HG02970 (cell line): ENCODE data around the gene LLPH.

Source experiments
- ATAC-seq: cut with Tn5 transposase; IDR thresholded peaks from one replicate; pipeline ENCODE4 v1.9.1; 2021; ENCODE audit warnings: mild to moderate bottlenecking, moderate library complexity, moderate number of reproducible peaks; ENCODE audit not compliant: unreplicated experiment, low FRiP score

Gene LLPH

DNA sequence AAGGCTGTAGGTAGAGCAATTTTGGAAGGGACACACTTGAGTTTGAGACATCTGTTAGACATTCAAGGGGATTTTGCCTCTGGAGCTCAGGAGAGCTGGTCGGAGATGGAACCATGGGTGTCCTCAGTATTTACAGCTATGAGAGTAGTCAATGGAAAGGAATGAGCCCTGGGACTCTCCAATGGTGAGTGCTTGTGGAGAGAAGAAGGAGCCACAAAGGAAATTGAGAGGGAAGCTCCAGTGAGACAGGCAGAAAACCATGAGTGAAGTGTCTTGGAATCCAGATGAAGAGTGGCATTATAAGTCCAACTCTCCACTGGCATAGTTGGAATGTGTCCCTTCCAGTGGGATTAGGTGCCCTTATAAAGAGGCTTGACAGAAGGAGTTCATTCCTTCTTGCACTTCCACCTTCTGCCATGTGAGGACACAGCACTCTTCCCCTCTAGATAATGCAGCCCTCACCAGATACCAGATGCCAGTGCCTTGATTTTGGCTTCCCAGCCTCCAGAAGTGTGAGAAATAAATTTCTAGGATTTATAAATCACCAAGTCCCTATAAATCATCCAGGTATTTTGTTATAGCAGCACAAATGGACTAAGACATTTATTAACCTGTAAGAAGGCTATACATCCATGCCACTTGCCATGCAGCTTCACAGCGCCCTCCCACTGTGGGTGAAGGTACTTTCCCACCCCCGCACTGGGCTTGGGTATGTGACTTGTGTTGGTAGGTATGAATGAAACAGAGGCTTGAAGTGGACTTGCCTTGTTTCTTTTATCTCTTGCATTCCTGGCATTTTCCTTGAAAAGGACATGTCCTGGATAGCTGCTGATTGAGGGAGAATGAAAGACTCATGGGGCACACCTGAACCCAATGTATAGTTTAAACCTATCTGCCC lies 27.3 kb downstream of the LLPH start:
- no peak for ATAC-seq

DNA sequence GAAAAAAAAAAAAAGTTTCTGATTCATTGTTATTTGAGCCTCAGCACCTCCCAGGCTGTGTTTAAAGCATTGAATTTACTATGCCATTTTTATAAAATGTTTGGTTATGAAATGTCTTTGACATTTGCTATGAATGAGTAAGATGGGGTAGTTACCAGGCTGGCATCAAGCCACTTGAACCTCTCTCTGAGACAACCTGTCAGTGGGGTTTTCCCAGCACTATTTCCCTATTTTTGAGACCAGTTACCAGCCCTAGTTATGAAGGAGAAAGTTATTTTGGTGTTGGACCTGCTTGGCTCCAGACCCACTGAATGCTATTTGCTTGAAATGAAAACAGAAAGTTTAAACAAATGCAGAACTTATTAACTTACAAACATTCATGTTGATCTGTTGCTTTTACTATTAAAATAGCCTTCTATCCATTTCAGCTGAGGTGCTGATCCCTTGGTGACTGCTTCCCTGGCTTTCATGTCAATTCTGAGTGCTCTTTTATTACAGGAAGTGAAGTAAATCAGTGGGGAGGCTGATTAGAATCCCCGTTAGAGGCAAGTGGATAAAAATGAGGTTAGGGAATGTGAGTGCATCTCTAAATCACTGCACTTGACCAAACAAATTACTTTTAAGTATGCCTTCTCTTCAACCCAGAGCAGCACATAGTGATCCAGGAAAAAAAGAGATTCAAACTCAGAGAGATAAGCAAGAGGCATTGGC lies 37.8 kb downstream of the LLPH start:
- ATAC-seq: no peak

DNA sequence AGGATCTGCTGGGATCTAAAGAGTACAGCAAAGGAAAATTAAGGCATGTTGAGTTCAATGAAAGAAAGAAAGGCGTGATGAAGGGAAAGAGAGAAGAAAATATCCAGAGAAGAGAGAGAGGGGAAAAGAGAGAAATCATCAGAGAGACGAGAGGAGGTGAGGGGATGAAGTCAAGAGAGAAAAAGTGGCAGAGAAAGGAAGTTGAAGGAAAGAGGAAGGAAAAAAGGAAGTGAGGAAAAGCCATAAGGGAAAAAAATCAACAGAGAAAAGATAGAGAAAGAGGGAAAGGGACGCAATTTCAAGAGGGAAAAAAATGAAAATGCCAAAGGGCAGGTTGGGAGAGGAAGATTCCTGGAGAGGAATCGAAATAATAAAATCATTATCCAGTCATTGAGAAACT lies 40.4 kb downstream of the LLPH start:
- no peak for ATAC-seq

DNA sequence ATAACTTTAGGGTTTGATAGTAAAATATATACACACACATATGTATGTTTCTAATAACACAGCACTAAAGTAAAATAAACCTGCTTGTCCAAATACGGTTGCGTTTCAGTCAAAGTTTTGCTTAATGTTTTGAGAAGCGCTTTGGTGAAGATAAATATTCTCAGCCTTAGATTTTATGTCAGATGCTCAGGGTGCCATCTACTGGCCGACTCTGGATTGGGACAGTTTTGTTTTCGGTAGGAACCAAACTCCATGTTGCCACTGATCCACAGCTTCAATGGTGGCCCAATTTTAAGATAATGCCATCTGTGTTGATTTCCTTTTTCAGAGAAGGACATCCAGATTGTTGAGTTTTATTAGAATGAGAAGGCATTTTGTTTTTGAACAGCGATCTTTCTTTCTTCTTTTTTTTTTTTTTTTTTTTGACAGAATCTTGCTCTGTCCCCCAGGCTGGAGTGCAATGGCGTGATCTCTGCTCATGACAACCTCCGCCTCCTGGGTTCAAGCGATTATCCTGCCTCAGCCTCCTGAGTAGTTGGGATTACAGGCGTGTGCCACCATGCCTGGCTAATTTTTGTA lies 43.1 kb downstream of the LLPH start:
- ATAC-seq: no peak

DNA sequence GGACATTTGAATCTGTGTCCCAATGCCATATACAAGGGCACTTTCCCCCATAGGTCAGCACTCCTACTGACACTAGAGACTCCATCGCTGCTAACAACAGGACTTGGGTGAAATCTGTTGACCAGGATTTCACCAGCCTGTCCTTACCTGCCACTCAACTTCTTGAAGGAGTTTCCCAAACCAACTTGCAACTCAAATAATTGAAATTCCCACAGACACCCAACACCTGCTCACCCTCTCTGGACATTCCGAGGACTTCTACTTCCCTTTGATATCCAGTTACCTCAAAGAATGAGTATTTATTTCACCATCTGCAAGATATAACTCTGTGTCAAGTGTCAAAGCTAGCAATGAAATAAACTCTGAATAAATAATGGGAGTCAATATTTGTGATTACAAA lies 44.6 kb downstream of the LLPH start:
- ATAC-seq: no peak

DNA sequence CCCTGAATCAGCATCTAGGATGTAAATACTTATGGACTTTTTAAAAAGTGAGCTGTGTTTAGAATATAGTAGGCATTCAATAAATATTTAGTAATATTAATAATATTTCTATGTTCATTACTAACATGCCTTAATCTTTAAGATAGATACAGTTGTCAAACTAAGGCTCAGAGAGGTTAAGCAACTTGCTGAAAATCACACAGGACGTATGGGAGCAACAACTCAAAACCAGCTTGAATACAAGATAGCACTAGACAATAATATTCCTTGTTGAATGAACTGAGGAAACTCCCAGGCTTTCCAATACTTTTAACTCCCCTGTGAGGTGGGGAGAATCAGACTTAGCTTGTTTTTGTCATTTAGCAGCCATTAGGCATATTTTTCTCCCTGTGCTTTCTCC lies 45.3 kb downstream of the LLPH start:
- no peak for ATAC-seq

DNA sequence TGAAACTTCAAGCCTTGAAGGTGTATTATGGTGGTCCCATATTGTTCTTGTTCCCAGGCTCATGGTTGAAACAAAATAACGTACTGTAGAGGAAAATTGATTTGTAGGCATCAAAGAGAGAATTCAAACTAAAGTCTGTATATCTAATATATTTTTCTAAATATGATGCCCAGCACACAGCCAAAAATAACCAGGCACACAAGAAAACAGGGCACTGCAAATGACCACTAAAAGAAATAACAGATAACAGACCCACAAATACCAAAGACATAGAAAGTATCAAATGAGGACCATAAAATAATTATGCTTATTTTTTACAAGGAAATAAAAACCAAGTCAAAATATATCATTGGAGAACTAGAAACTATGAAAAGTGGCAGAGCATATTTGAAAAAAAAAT lies 46.8 kb downstream of the LLPH start:
- no peak for ATAC-seq

DNA sequence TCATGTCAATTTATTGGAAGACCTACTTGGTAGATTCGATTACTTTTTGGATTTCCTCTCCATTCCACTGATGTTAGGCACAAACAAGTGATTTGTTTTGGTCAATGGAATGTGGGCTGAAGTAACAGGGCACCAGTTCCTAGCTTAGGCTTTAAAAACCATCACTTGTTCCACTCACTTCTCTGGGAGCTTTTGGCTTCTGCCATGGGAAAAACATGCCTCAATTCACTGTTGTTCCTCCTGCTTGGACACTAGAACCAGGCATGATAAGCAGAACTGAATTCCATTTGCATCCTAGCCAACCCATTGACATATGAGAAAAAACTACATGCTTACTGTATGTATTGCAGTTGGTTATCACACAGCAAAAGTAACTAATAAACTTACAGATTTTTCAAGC lies 47.8 kb downstream of the LLPH start:
- ATAC-seq: no peak

DNA sequence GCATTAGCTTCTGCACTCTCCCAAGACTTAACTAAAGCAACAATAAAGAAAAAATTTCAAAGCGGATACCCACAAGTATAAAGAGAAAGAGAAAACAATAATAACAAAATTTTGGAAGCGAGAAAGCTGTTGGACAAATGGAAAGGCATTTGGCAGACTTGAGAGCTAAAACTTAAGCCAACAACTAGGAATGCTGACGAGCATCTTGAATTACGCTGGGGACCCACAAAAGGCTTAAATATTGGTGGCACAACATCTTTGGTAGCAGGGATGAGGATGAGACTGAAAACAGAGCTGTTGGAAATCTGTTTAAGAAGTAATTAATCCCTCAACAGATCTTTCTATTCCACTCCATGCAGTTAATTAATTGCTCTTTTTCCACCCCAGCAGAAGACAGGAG lies 49.8 kb downstream of the LLPH start:
- no peak for ATAC-seq

DNA sequence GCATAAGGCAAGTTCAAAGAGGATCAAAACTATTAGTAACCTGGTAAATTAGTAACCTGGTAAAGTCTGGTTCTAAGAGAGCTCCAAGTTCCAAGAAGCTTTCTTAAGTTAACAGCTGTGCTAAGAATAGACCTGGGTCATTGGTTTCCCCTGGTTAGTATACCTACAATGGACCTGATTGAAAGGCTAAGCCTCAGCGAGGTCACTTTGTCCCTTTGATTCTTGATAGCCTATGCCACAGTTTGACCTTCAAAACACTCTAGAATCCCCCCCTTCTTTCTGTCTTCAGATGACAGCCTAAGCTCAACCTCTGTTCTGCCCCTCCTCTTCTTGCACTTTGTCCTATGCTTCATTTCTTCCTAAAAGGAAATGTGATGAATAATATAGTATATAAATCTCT lies 53.0 kb downstream of the LLPH start:
- ATAC-seq: no peak

DNA sequence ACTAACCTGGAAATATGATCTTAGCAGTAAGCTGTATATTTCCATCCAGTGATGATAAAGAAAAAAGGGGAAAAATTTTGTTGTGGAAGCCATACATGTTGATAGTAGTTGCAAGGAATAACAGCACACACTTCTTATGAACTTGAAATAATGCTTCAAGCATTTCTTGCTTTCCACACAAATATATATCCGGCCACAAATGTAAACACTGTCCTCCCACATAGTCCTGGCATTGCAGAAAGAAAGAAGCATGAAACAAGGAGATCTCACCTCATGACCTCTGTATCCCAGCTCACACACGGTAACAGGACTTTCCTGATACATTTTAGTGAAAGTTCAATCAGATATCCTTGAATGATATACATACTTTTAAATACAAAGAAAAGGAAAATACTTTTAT lies 56.0 kb downstream of the LLPH start:
- ATAC-seq: no peak

DNA sequence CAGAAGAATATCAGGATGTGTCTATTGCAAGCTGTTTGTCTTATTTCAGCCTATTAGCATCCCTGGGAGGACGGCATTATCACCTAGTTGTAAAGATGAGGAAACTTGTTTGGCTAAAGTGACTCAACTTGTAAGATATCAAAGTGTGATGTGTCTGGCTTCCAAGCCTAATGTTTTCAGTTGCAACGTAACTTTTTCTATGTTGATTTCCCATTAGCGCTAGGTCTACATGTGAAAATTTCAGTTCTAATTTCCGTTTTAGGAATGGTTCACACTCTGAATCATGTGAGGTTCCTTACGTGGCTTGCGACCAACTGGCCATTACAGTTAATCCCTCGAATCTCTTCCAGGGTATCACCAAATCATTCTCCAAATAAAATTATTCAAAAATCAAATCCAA lies 58.0 kb downstream of the LLPH start:
- no peak for ATAC-seq

DNA sequence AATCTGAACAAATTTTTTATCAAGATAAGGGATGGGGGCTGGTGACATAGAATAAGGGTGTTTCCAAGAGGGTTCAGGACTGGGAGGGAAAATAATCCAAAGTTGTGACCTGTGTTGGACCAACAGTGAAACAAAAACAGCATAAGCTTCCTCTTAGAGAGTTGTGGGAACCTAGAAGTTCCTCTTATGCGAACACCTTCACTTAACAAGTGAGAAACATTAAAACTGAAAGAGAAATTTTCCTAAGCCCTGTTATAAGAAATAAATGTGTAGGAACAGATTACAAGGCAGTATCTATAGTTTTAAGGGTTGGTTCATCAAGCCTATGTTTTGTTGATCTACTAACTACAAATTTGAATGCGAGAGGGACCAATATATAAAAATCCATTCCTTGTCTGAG lies 58.4 kb downstream of the LLPH start:
- no peak for ATAC-seq

DNA sequence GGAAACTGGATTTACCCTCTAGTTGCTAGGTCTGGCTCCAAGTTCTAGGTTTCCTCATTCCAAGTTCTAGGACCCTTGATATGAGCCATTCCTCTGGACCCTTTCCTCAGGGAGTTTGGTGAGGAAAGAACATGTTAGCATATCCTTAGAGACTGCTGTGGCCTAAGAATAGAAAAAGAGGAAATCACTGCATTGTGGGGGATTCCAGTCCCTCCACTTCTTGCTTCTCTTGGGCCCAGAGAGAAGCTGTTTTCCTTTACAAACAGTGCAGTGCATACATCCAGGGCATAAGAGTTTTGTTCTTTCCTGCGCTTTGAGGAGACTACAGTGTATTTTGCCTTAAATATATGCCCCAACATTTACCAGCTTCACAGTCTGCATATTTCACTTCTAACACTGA lies 59.0 kb downstream of the LLPH start:
- no peak for ATAC-seq

DNA sequence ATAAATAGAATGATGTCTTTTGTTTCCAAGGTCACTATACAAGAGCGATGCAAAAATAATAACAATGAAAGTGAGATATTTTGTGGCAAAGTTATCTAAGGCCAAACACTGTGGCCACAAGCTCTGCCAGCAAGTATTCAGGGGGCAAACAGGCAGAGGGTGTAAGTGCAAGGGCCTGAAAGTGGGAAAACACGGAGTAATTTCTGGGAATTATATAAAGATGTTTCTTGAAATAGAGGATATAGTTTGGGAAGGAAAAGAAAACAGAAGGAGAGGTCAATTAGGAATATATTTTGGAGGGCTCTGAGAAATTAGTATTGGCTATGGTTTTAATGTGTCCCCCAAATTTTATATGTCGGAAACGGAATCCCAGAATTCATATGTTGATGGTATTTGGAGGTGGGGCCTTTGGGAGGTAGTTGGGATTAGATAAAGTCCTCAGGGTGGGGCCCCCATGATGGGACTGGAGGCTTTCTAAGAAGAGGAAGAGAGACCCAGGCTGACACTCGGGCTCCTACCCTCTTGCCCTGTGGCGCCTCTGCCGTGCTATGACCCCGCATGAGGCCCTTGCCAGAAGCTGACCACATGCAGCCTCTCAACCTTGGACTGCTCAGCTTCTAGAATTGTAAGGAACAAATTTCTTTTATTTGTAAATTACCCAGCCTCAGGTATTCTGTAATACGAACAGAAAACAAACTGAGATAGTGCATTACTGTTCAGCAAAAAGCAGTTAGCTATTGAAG lies 60.0 kb downstream of the LLPH start:
- ATAC-seq: no peak

DNA sequence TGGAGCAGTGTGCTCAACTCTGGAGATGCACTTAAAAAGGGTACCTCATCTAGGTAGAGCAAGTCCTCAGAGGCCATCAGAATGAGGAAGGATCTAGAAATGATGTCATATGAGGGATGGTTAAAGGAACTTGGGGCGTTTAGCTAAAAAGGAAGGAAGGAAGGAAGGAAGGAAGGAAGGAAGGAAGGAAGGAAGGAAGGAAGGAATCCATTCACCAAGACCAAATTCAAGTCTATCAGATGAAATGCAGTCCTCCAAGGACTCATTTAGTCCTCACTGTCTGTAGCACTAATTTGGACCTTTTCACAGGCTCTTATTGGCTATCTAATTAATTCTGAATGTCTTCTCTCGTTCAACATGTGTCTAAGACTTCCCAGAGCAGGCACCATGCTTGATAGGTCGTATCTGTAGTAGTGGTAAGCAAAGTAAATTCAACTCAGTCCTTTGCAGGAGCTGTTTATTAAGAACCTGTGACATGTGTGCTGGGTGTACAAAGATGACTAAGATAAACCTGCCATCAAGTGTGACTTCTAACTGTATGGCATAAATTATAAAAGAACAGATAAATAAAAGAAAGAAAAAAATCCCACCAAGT lies 63.5 kb downstream of the LLPH start:
- ATAC-seq: peak; percentile 7
